BJ (cell line): ENCODE results near the gene NEURL4. TPM values are rescaled to one million over a fixed set of nuclear protein-coding genes. Genes with fewer than 3 reads are reported as not detected.

Source experiments
- CTCF ChIA-PET: fragments of 350-600 bp; formaldehyde crosslinking; extraction: SDS; loops from one replicate; lab custom pipeline; 2021; ENCODE audit warnings: antibody characterized with exemption, inconsistent platforms; lab: Yijun Ruan, JAX
- POLR2A ChIA-PET: fragments of 300-600 bp; sonication (Branson Sonifier 250); formaldehyde crosslinking; extraction: SDS; loops from one replicate; lab custom pipeline; 2021; ENCODE audit warnings: antibody characterized with exemption; lab: Charles Lee
- DNase-seq: peaks from one replicate; pipeline ENCODE4 v3.0.0-alpha.2; 2011; ENCODE audit warnings: low read depth
- H3K27me3 ChIP-seq: 2 replicates; pipeline ENCODE4 v1.6.0; 2011; ENCODE audit warnings: low read length; ENCODE audit not compliant: control insufficient read depth, insufficient read depth
- H3K36me3 ChIP-seq: 2 replicates; pipeline ENCODE4 v1.5.1; 2011; ENCODE audit warnings: low read length; ENCODE audit not compliant: control insufficient read depth, insufficient read depth
- H3K4me3 ChIP-seq: 2 replicates; pipeline ENCODE4 v1.5.1; 2011; ENCODE audit warnings: low read depth, mild to moderate bottlenecking, control low read depth, low read length
- CTCF ChIP-seq: IDR thresholded peaks from 2 replicates; pipeline ENCODE4 v1.5.1; 2011; ENCODE audit warnings: low read depth, mild to moderate bottlenecking, control low read depth, inconsistent platforms, low read length, moderate library complexity; ENCODE audit not compliant: insufficient read depth
- polyA plus RNA-seq: library from polyadenylated mRNA; depleted of rRNA; stranded (reverse); fragments of >200 nt; gene quantifications from 2 replicates; pipeline ENCODE4 v1.2.3, GENCODE V29; 2011

NEURL4 gene
- polyA plus RNA-seq, 1 experiment = 14.9 TPM

- POLR2A ChIA-PET = no interaction called here
- H3K36me3 ChIP-seq = peaks cover 33% of the 10 kb centered on the region
- no peaks in the 10 kb centered on the region for H3K27me3 ChIP-seq
- CTCF ChIA-PET = interaction anchor here (0.6 to 1.6 kb wide), 7 partner anchors 13 to 66 kb away, joined by 3 to 7 read pairs (median 3); partner anchors contain the start of genes GABARAP, NEURL4 and SLC2A4
- TF ChIP-seq CTCF = no peak
- peak; percentile 38 for DNase-seq
- H3K4me3 ChIP-seq = peak overlapping the region; percentile 71
These were observed 20.3 kb downstream of the NEURL4 start for GRCh38 chr17:7308625-7309433.

GRCh38 chr17:7307686-7308624 is 21.2 kb downstream of the NEURL4 start:
- H3K4me3 ChIP-seq = peak overlapping the region; percentile 71
- peaks cover 26% of the 10 kb centered on the region for H3K36me3 ChIP-seq
- no peaks in the 10 kb centered on the region for H3K27me3 ChIP-seq
- TF ChIP-seq CTCF = no peak
- POLR2A ChIA-PET = no interaction called here
- no peak for DNase-seq
- CTCF ChIA-PET = interaction anchor here (0.6 to 1.6 kb wide), 2 partner anchors 12 to 65 kb away, joined by 3 to 7 read pairs; partner anchors contain the start of gene GABARAP

GRCh38 chr17:7306911-7307685 is 22.0 kb downstream of the NEURL4 start, which contains the start of gene EIF5A:
Gene EIF5A (plus strand): TSS chr17:7307628. CDS start chr17:7309636, 2,008 bp downstream.
- Histone ChIP-seq H3K36me3 (peaks cover 19% of the 10 kb centered on the region), H3K27me3 (no peaks in the 10 kb centered on the region; the same call in 1 of the 2 replicates), H3K4me3 (peak within 1 kb of the TSS; percentile 71)
- POLR2A ChIA-PET = no interaction called here
- CTCF ChIA-PET = interaction anchor here (1.3 to 2.2 kb wide), 2 partner anchors 11 to 87 kb away, joined by 3 to 15 read pairs; partner anchors contain the start of genes ACADVL and DLG4
- DNase-seq = peak; percentile 100
- TF ChIP-seq CTCF = no peak

- H3K27me3 ChIP-seq = peaks cover 2% of the 10 kb centered on the region; the same call in 1 of the 2 replicates
- no peak for DNase-seq
- H3K36me3 ChIP-seq = no peaks in the 10 kb centered on the region
- TF ChIP-seq CTCF = no peak
- ChIA-PET POLR2A (no interaction called here), CTCF (interaction anchor here (1.7 kb wide), 1 partner anchor 258 kb away, joined by 7 read pairs; no protein-coding TSS in a partner anchor)
- no peak overlapping the region for H3K4me3 ChIP-seq
These were observed 25.0 kb downstream of the NEURL4 start for GRCh38 chr17:7304179-7304578.
